WTC11 (cell line): ENCODE data around the gene IQSEC1. TPM values are rescaled to one million over a fixed set of nuclear protein-coding genes. Genes with fewer than 3 reads are reported as not detected.

Experiments used
- ATAC-seq: fragments of 200-7000 bp; cut with Tn5 transposase; 2 replicates; pipeline ENCODE4 v1.10.0; 2021; ENCODE audit warnings: mild to moderate bottlenecking, moderate library complexity
- CTCF ChIA-PET: fragments of 300-600 bp; sonication (Branson Sonifier 250); formaldehyde crosslinking; loops from one replicate; lab custom pipeline; 2021; ENCODE audit warnings: antibody characterized with exemption; lab: Charles Lee
- POLR2A ChIA-PET: fragments of 350-600 bp; sonication (Branson Sonifier 250); formaldehyde crosslinking; loops from one replicate; lab custom pipeline; 2021; ENCODE audit warnings: antibody characterized with exemption; lab: Charles Lee
- DNase-seq: peaks from one replicate; pipeline ENCODE4 v3.0.0; 2021; ENCODE audit warnings: low spot score
- H3K27ac Mint-ChIP-seq: 2 replicates; pipeline ENCODE4 v1.8.0; 2021; ENCODE audit warnings: mixed read lengths
- H3K27me3 Mint-ChIP-seq: 2 replicates; pipeline ENCODE4 v1.8.0; 2021; ENCODE audit warnings: low read depth, mild to moderate bottlenecking, moderate library complexity, mixed read lengths
- H3K36me3 Mint-ChIP-seq: 2 replicates; pipeline ENCODE4 v1.8.0; 2021; ENCODE audit warnings: mixed read lengths
- H3K4me1 Mint-ChIP-seq: 2 replicates; pipeline ENCODE4 v1.8.0; 2022; ENCODE audit warnings: mixed read lengths
- H3K4me3 Mint-ChIP-seq: 2 replicates; pipeline ENCODE4 v1.8.0; 2021; ENCODE audit warnings: mild to moderate bottlenecking, moderate library complexity, mixed read lengths
- H3K9me3 Mint-ChIP-seq: 2 replicates; pipeline ENCODE4 v1.8.0; 2021; ENCODE audit warnings: mixed read lengths
- ARID4B ChIP-seq: sonication (generic); formaldehyde crosslinking; IDR thresholded peaks from 2 replicates; pipeline ENCODE4 v1.8.0; 2023; ENCODE audit warnings: missing genetic modification reagents, mild to moderate bottlenecking, borderline replicate concordance
- ATF1 ChIP-seq: sonication (generic); formaldehyde crosslinking; IDR thresholded peaks from 2 replicates; pipeline ENCODE4 v1.8.1; 2023; ENCODE audit warnings: mild to moderate bottlenecking, moderate library complexity, missing genetic modification reagents
- E2F5 ChIP-seq: sonication (generic); formaldehyde crosslinking; IDR thresholded peaks from 2 replicates; pipeline ENCODE4 v1.8.1; 2022; ENCODE audit warnings: mild to moderate bottlenecking, moderate library complexity, missing genetic modification reagents
- ELF4 ChIP-seq: sonication (generic); formaldehyde crosslinking; IDR thresholded peaks from 2 replicates; pipeline ENCODE4 v1.8.1; 2022; ENCODE audit warnings: low read depth, mild to moderate bottlenecking, moderate library complexity, missing genetic modification reagents
- EMX1 ChIP-seq: fragments of 250-450 bp; sonication (Bioruptor Pico); IDR thresholded peaks from 2 replicates; pipeline ENCODE4 v1.8.0; 2021; ENCODE audit warnings: mild to moderate bottlenecking
- FOXK1 ChIP-seq: sonication (generic); formaldehyde crosslinking; IDR thresholded peaks from 2 replicates; pipeline ENCODE4 v1.8.0; 2022; ENCODE audit warnings: mild to moderate bottlenecking, moderate library complexity, missing genetic modification reagents
- FOXP4 ChIP-seq: sonication (generic); formaldehyde crosslinking; IDR thresholded peaks from 2 replicates; pipeline ENCODE4 v1.8.0; 2022; ENCODE audit warnings: mild to moderate bottlenecking, missing genetic modification reagents
- JAZF1 ChIP-seq: fragments of 250-450 bp; sonication (Bioruptor Pico); IDR thresholded peaks from 2 replicates; pipeline ENCODE4 v1.9.0; 2021; ENCODE audit warnings: moderate library complexity, mild to moderate bottlenecking, inconsistent platforms
- MXD4 ChIP-seq: fragments of 250-450 bp; sonication (Bioruptor Pico); IDR thresholded peaks from 2 replicates; pipeline ENCODE4 v1.8.0; 2021; ENCODE audit warnings: mild to moderate bottlenecking, moderate library complexity, borderline replicate concordance
- MYBL2 ChIP-seq: sonication (generic); formaldehyde crosslinking; IDR thresholded peaks from 2 replicates; pipeline ENCODE4 v1.8.1; 2023; ENCODE audit warnings: mild to moderate bottlenecking, moderate library complexity, missing genetic modification reagents
- NFATC4 ChIP-seq: fragments of 250-450 bp; sonication (Bioruptor Pico); IDR thresholded peaks from 2 replicates; pipeline ENCODE4 v1.9.0; 2021; ENCODE audit warnings: mild to moderate bottlenecking
- OVOL2 ChIP-seq: fragments of 250-450 bp; sonication (Bioruptor Pico); IDR thresholded peaks from 2 replicates; pipeline ENCODE4 v1.9.0; 2021; ENCODE audit warnings: mild to moderate bottlenecking, borderline replicate concordance
- RELA ChIP-seq: sonication (generic); formaldehyde crosslinking; IDR thresholded peaks from 2 replicates; pipeline ENCODE4 v1.8.1; 2022; ENCODE audit warnings: missing genetic modification reagents, mild to moderate bottlenecking, borderline replicate concordance
- SMAD4 ChIP-seq: sonication (generic); formaldehyde crosslinking; IDR thresholded peaks from 2 replicates; pipeline ENCODE4 v1.8.0; 2022; ENCODE audit warnings: mild to moderate bottlenecking, missing genetic modification reagents
- TCF7 ChIP-seq: sonication (generic); formaldehyde crosslinking; IDR thresholded peaks from 2 replicates; pipeline ENCODE4 v1.8.0; 2022; ENCODE audit warnings: mild to moderate bottlenecking, low read depth, missing genetic modification reagents, moderate library complexity
- TEAD1 ChIP-seq: sonication (generic); formaldehyde crosslinking; IDR thresholded peaks from 2 replicates; pipeline ENCODE4 v1.8.0; 2022; ENCODE audit warnings: mild to moderate bottlenecking, missing genetic modification reagents
- USF2 ChIP-seq: sonication (generic); formaldehyde crosslinking; IDR thresholded peaks from 2 replicates; pipeline ENCODE4 v1.8.1; 2023; ENCODE audit warnings: mild to moderate bottlenecking, missing genetic modification reagents, moderate library complexity
- ZNF138 ChIP-seq: sonication (generic); formaldehyde crosslinking; conservative IDR thresholded peaks from 2 replicates; pipeline ENCODE4 v1.8.1; 2022; ENCODE audit warnings: mild to moderate bottlenecking, moderate library complexity, missing genetic modification reagents
- ZNF416 ChIP-seq: fragments of 250-450 bp; sonication (Bioruptor Pico); IDR thresholded peaks from 2 replicates; pipeline ENCODE4 v1.9.0; 2021; ENCODE audit warnings: mild to moderate bottlenecking, inconsistent platforms
- ZNF423 ChIP-seq: fragments of 250-450 bp; sonication (Bioruptor Pico); IDR thresholded peaks from 2 replicates; pipeline ENCODE4 v2.1.2; 2022; ENCODE audit warnings: mild to moderate bottlenecking, moderate library complexity
- total RNA-seq: library from RNA; stranded (reverse); gene quantifications from 3 replicates; pipeline ENCODE4 v1.2.3, GENCODE V29; 2021
- TF ChIP-seq, protein P1 (sequence below): fragments of 250-450 bp; sonication (Bioruptor Pico); conservative IDR thresholded peaks from 2 replicates; pipeline ENCODE4 v1.9.0; 2021; ENCODE audit warnings: mild to moderate bottlenecking
- TF ChIP-seq, protein P2 (sequence below): sonication (generic); formaldehyde crosslinking; IDR thresholded peaks from 2 replicates; pipeline ENCODE4 v1.8.0; 2022; ENCODE audit warnings: mild to moderate bottlenecking, missing genetic modification reagents
- TF ChIP-seq, protein P3 (sequence below): sonication (generic); formaldehyde crosslinking; IDR thresholded peaks from 2 replicates; pipeline ENCODE4 v1.8.1; 2023; ENCODE audit warnings: mild to moderate bottlenecking, missing genetic modification reagents
- TF ChIP-seq, protein P4 (sequence below): sonication (generic); formaldehyde crosslinking; IDR thresholded peaks from 2 replicates; pipeline ENCODE4 v1.8.1; 2023; ENCODE audit warnings: mild to moderate bottlenecking, missing genetic modification reagents, moderate library complexity

The IQSEC1 gene
- total RNA-seq, 1 experiment from 2014 or later = 35.0 TPM

DNA sequence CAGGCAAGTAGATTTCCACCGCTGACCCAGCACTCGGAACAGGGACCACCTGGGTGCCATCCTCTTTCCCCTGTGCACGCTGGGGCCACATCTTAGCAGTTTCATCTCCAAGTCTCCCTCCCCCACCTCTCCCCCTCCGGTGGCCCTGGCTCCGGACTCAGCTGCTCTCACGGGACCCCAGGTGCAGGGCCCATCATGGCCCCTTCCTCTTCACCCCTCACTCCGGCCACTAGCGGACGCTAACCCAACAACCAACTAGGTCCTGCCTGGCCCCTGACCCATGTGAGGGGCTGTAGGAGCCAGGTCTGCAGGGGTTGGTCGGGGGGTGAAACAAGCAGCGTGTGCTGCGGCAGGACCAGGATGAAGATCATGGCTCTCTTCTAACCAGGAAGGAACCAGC lies 31.3 kb upstream of the IQSEC1 start (continued):
- TF ChIP-seq, protein P1, sequence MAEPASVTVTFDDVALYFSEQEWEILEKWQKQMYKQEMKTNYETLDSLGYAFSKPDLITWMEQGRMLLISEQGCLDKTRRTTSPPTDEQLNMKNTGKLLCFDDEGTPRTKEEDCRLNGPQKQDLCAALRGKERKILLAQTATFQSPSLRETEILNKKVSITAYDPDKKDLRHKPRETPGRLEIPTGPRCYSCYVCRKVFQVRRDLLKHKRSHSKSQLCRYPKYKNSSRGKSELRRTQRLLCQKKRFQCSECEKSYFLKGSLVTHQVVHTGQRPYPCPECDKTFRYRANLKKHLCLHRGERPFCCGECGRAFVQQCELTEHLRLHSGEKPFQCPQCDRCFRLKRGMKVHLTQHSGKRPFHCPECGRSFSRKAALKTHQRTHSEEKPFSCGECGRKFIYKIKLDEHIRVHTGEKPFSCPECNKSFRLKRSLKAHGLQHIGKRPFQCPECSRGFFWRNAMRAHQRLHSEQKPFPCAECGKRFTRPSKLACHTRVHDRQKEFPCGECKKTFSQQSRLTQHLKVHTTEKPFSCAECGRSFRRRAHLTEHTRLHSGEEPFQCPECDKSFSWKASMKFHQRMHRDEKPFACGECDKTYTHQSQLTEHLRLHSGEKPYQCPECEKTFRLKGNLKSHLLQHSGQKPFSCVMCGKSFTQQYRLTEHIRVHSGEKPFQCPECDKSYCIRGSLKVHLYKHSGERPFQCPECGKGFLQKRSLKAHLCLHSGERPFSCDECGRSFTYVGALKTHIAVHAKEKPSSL (CRISPR knock-in tag) = no peak
- no peak for TF ChIP-seq MXD4
- no peak for TF ChIP-seq EMX1 (CRISPR knock-in tag)
- no peak for TF ChIP-seq MYBL2 (CRISPR knock-in tag)
- TF ChIP-seq OVOL2 (CRISPR knock-in tag) = no peak
- TF ChIP-seq ZNF416 (CRISPR knock-in tag) = no peak
- no peak for TF ChIP-seq NFATC4
- TF ChIP-seq ZNF423 (CRISPR knock-in tag) = no peak
- TF ChIP-seq TCF7 = no peak
- no peak for TF ChIP-seq FOXK1 (CRISPR knock-in tag)
- TF ChIP-seq JAZF1 (CRISPR knock-in tag) = no peak
- TF ChIP-seq, protein P2, sequence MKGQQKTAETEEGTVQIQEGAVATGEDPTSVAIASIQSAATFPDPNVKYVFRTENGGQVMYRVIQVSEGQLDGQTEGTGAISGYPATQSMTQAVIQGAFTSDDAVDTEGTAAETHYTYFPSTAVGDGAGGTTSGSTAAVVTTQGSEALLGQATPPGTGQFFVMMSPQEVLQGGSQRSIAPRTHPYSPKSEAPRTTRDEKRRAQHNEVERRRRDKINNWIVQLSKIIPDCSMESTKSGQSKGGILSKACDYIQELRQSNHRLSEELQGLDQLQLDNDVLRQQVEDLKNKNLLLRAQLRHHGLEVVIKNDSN (CRISPR knock-in tag) = no peak
- TF ChIP-seq E2F5 = no peak
- TF ChIP-seq ARID4B (CRISPR knock-in tag) = no peak
- TF ChIP-seq FOXP4 (CRISPR knock-in tag) = no peak

DNA sequence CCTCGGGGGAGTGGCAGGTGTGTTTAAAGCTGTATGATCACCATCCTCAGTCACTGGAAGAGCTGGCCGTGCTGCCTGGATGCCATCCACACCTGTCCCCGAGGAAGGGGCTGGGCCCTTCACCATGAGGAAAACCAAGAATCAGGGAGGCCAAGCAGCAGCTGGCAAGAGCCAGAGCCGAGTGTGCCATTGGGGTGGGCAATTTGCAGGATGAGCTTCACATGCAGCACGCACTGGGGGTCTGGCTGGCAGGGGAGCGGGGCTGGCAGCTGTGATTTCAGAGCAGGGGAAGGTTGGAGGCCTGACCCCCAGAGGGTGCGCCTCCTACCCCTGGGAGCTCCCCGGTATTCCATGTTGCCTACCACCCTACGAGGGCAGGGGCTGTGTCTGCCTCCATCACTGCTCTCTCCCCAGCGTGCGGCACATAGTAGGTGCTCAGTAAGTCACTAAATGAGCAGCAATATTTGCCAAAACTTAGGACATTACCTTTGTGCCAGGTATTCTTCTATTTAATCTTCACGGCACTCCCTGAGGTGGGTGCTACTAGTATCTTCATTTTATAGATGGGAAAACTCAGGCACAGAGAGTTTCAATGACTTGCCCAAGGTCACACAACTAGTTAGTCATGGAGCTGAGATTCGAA lies 30.3 kb upstream of the IQSEC1 start:
- no peaks in the 10 kb centered on the region for H3K36me3 Mint-ChIP-seq
- H3K9me3 Mint-ChIP-seq = peaks cover 6% of the 10 kb centered on the region
- H3K4me3 Mint-ChIP-seq = no peak overlapping the region
- ChIA-PET POLR2A (no interaction called here), CTCF (interaction anchor here (0.6 to 3.2 kb wide), 4 partner anchors 9 to 89 kb away, joined by 3 to 32 read pairs (median 3); no protein-coding TSS in a partner anchor)
- H3K4me1 Mint-ChIP-seq = no peaks in the 10 kb centered on the region
- ATAC-seq (no peak), DNase-seq (peak; percentile 5)
- H3K27ac Mint-ChIP-seq = no peak overlapping the region
- H3K27me3 Mint-ChIP-seq = no peaks in the 10 kb centered on the region
- no peak for TF ChIP-seq USF2 (CRISPR knock-in tag)
- TF ChIP-seq TEAD1 (CRISPR knock-in tag) = no peak
- TF ChIP-seq, protein P3, sequence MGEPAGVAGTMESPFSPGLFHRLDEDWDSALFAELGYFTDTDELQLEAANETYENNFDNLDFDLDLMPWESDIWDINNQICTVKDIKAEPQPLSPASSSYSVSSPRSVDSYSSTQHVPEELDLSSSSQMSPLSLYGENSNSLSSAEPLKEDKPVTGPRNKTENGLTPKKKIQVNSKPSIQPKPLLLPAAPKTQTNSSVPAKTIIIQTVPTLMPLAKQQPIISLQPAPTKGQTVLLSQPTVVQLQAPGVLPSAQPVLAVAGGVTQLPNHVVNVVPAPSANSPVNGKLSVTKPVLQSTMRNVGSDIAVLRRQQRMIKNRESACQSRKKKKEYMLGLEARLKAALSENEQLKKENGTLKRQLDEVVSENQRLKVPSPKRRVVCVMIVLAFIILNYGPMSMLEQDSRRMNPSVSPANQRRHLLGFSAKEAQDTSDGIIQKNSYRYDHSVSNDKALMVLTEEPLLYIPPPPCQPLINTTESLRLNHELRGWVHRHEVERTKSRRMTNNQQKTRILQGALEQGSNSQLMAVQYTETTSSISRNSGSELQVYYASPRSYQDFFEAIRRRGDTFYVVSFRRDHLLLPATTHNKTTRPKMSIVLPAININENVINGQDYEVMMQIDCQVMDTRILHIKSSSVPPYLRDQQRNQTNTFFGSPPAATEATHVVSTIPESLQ (CRISPR knock-in tag) = no peak
- TF ChIP-seq, protein P4, sequence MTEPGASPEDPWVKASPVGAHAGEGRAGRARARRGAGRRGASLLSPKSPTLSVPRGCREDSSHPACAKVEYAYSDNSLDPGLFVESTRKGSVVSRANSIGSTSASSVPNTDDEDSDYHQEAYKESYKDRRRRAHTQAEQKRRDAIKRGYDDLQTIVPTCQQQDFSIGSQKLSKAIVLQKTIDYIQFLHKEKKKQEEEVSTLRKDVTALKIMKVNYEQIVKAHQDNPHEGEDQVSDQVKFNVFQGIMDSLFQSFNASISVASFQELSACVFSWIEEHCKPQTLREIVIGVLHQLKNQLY (CRISPR knock-in tag) = no peak
- no peak for TF ChIP-seq ATF1 (CRISPR knock-in tag)
- TF ChIP-seq ZNF138 = no peak
- TF ChIP-seq SMAD4 = no peak
- no peak for TF ChIP-seq RELA (CRISPR knock-in tag)
- no peak for TF ChIP-seq ELF4 (CRISPR knock-in tag)
